MCF 10A (cell line): ENCODE data around the gene TIMM8A. TPM values are rescaled to one million over a fixed set of nuclear protein-coding genes. Genes with fewer than 3 reads are reported as not detected.

Source experiments
- BruUV-seq: library from RNA; stranded (reverse); fragments of 400-500 nt; replicated peaks from 2 replicates; lab custom pipeline; 2021; lab: Mats Ljungman, UMichigan
- CTCF ChIA-PET: fragments of 300-600 bp; sonication (Branson Sonifier 250); formaldehyde crosslinking; extraction: SDS; loops from one replicate; lab custom pipeline; 2021; ENCODE audit warnings: antibody characterized with exemption, inconsistent platforms; lab: Yijun Ruan, JAX
- POLR2A ChIA-PET: fragments of 300-600, 350-650 bp; sonication (Branson Sonifier 250); formaldehyde crosslinking; extraction: SDS; loops from one replicate; lab custom pipeline; 2020; ENCODE audit warnings: antibody characterized with exemption, inconsistent platforms; lab: Yijun Ruan, JAX
- DNase-seq: peaks from one replicate; pipeline ENCODE4 v3.0.0-alpha.2; 2018; ENCODE audit not compliant: unreplicated experiment
- H3K27ac Mint-ChIP-seq: one replicate; pipeline ENCODE4 v1.8.0; 2022; ENCODE audit warnings: mild to moderate bottlenecking, low read depth, mixed read lengths; ENCODE audit not compliant: unreplicated experiment
- H3K27me3 Mint-ChIP-seq: one replicate; pipeline ENCODE4 v1.8.0; 2022; ENCODE audit warnings: mixed read lengths; ENCODE audit not compliant: insufficient read depth, unreplicated experiment
- H3K36me3 Mint-ChIP-seq: one replicate; pipeline ENCODE4 v1.8.0; 2022; ENCODE audit warnings: mild to moderate bottlenecking, moderate library complexity, mixed read lengths; ENCODE audit not compliant: insufficient read depth, unreplicated experiment
- H3K4me1 Mint-ChIP-seq: one replicate; pipeline ENCODE4 v1.8.0; 2022; ENCODE audit warnings: mixed read lengths; ENCODE audit not compliant: insufficient read depth, unreplicated experiment
- H3K4me3 Mint-ChIP-seq: one replicate; pipeline ENCODE4 v1.8.0; 2022; ENCODE audit warnings: mild to moderate bottlenecking, moderate library complexity, mixed read lengths; ENCODE audit not compliant: unreplicated experiment
- H3K9me3 Mint-ChIP-seq: one replicate; pipeline ENCODE4 v1.8.0; 2022; ENCODE audit warnings: mixed read lengths; ENCODE audit not compliant: unreplicated experiment
- CTCF ChIP-seq: fragments of 200-600 bp; IDR thresholded peaks from one replicate; pipeline ENCODE4 v1.8.0; 2022; ENCODE audit warnings: antibody characterized with exemption, mild to moderate bottlenecking; ENCODE audit not compliant: unreplicated experiment
- intact Hi-C: fragments of 100-400 bp; cut with micrococcal nuclease; formaldehyde crosslinking; loops from 2 replicates; pipeline ENCODE4 v1.14.1; 2022
- total RNA-seq: library from RNA; stranded (reverse); gene quantifications from 2 replicates; pipeline ENCODE4 v1.2.3, GENCODE V29; 2022

Gene TIMM8A
- total RNA-seq, 1 experiment from 2014 or later, result 14.9 TPM

- H3K27ac Mint-ChIP-seq, result no peak overlapping the region
- BruUV-seq, result no TSS peak
- no peak overlapping the region for H3K4me3 Mint-ChIP-seq
- intact Hi-C loops, result no loop called here
- H3K36me3 Mint-ChIP-seq, result peaks cover 6% of the 10 kb centered on the region
- ChIA-PET POLR2A (no interaction called here), CTCF (interaction anchor here (0.7 kb wide), 1 partner anchor 243 kb away, joined by 3 read pairs; no protein-coding TSS in a partner anchor)
- H3K9me3 Mint-ChIP-seq, result no peaks in the 10 kb centered on the region
- TF ChIP-seq CTCF, result no peak
- no peaks in the 10 kb centered on the region for H3K4me1 Mint-ChIP-seq
- peaks cover 59% of the 10 kb centered on the region for H3K27me3 Mint-ChIP-seq
- no peak for DNase-seq
Measured at GRCh38 chrX:101360390-101360789, 11.8 kb upstream of the TIMM8A start.

- Mint-ChIP-seq H3K27me3 (peaks cover 59% of the 10 kb centered on the region), H3K4me1 (no peaks in the 10 kb centered on the region), H3K27ac (no peak overlapping the region), H3K36me3 (peaks cover 6% of the 10 kb centered on the region), H3K9me3 (no peaks in the 10 kb centered on the region), H3K4me3 (no peak overlapping the region)
- CTCF ChIA-PET, result interaction anchor here (0.6 to 0.7 kb wide), 2 partner anchors 41 to 242 kb away, joined by 3 to 6 read pairs; no protein-coding TSS in a partner anchor
- POLR2A ChIA-PET, result no interaction called here
- no TSS peak for BruUV-seq
- intact Hi-C loops, result no loop called here
- DNase-seq, result no peak
- TF ChIP-seq CTCF, result no peak
Measured at GRCh38 chrX:101359966-101360365, 11.4 kb upstream of the TIMM8A start.

- H3K9me3 Mint-ChIP-seq, result no peaks in the 10 kb centered on the region
- H3K27ac Mint-ChIP-seq, result no peak overlapping the region
- H3K27me3 Mint-ChIP-seq, result peaks cover 60% of the 10 kb centered on the region
- CTCF ChIA-PET, result interaction anchor here (0.9 kb wide), 1 partner anchor 8 kb away, joined by 3 read pairs; no protein-coding TSS in a partner anchor
- no peak overlapping the region for H3K4me3 Mint-ChIP-seq
- POLR2A ChIA-PET, result no interaction called here
- no peaks in the 10 kb centered on the region for H3K4me1 Mint-ChIP-seq
- peak; percentile 30 for DNase-seq
- intact Hi-C loops, result no loop called here
- no peaks in the 10 kb centered on the region for H3K36me3 Mint-ChIP-seq
- no peak for TF ChIP-seq CTCF
- no TSS peak for BruUV-seq
Measured at GRCh38 chrX:101357166-101357795, 8.7 kb upstream of the TIMM8A start.

- H3K9me3 Mint-ChIP-seq, result no peaks in the 10 kb centered on the region
- BruUV-seq, result no TSS peak
- no peak for DNase-seq
- no peaks in the 10 kb centered on the region for H3K4me1 Mint-ChIP-seq
- peak overlapping the region; percentile 83 for H3K4me3 Mint-ChIP-seq
- intact Hi-C loops, result no loop called here
- peaks cover 27% of the 10 kb centered on the region for H3K27me3 Mint-ChIP-seq
- ChIA-PET CTCF (interaction anchor here (1.0 kb wide), 2 partner anchors 8 to 42 kb away, joined by 3 to 4 read pairs; partner anchors contain the start of gene RPL36A), POLR2A (interaction anchor here (1.5 to 4.3 kb wide), 2 partner anchors 42 to 618 kb away, joined by 3 to 54 read pairs; partner anchors contain the start of gene RPL36A)
- H3K27ac Mint-ChIP-seq, result no peak overlapping the region
- TF ChIP-seq CTCF, result no peak
- H3K36me3 Mint-ChIP-seq, result peaks cover 16% of the 10 kb centered on the region
Measured at GRCh38 chrX:101349193-101349562, 636 bp upstream of the TIMM8A start.
